K562 (cell line): Measurements from ENCODE around the gene AQP6. TPM values are rescaled to one million over a fixed set of nuclear protein-coding genes. Genes with fewer than 3 reads are reported as not detected.
A peak's percentile ranks its signal among the peaks of the same experiment; 100 is the strongest.

Source experiments
- CBFB ChIP-seq: sonication (generic); formaldehyde crosslinking; IDR thresholded peaks from 2 replicates; pipeline ENCODE4 v1.4.0; 2020; ENCODE audit warnings: mild to moderate bottlenecking, missing genetic modification reagents
- ELK1 ChIP-seq: sonication (generic); formaldehyde crosslinking; IDR thresholded peaks from 2 replicates; pipeline ENCODE4 v1.8.1; 2022; ENCODE audit warnings: missing genetic modification reagents
- ETS2 ChIP-seq: IDR thresholded peaks from 2 replicates; pipeline ENCODE4 v1.6.1; 2016; ENCODE audit warnings: borderline replicate concordance, missing genetic modification characterization, mild to moderate bottlenecking, moderate library complexity, missing compliant biosample characterization; ENCODE audit not compliant: poor library complexity, severe bottlenecking
- HCFC1 ChIP-seq: IDR thresholded peaks from 2 replicates; pipeline ENCODE4 v1.6.1; 2012; ENCODE audit warnings: low read depth, low read length, improper control_type of control experiment
- NR2C2 ChIP-seq, 2 experiments: fragments of 200-800 bp in 1 of 2; sonication (Bioruptor generic) in 1 of 2; sonication (generic) in 1 of 2; formaldehyde crosslinking in 1 of 2; IDR thresholded peaks; 2 replicates each; pipeline versions ENCODE4 v1.6.1 to v1.8.0; 2016 to 2022; ENCODE audit warnings: mild to moderate bottlenecking in 1 of 2, missing compliant biosample characterization in 1 of 2, missing genetic modification characterization in 1 of 2, missing genetic modification reagents in 1 of 2
- RREB1 ChIP-seq: fragments of 250-450 bp; sonication (Bioruptor Pico); IDR thresholded peaks from 2 replicates; pipeline ENCODE4 v1.4.0; 2020
- SMARCA4 ChIP-seq: fragments of 450-650 bp; IDR thresholded peaks from 2 replicates; pipeline ENCODE4 v1.6.1; 2016
- SRSF3 ChIP-seq: fragments of 200-400 bp; formaldehyde crosslinking; IDR thresholded peaks from 2 replicates; pipeline ENCODE4 v1.6.1; 2016; ENCODE audit warnings: mild to moderate bottlenecking, low read length, moderate library complexity; ENCODE audit not compliant: insufficient read depth
- ZBTB11 ChIP-seq, 3 experiments: fragments of 200-800 bp in 1 of 3; fragments of 250-450 bp in 1 of 3; fragments of 450-650 bp in 1 of 3; sonication (Bioruptor Pico) in 1 of 3; sonication (Bioruptor generic) in 1 of 3; formaldehyde crosslinking in 1 of 3; IDR thresholded peaks; 2 replicates each; pipeline versions ENCODE4 v1.6.1 to v1.8.0; 2016 to 2022; ENCODE audit warnings: mild to moderate bottlenecking in 2 of 3, missing genetic modification characterization in 2 of 3, missing compliant biosample characterization in 1 of 3, moderate library complexity in 1 of 3
- ZNF134 ChIP-seq: fragments of 250-450 bp; sonication (Bioruptor Pico); conservative IDR thresholded peaks from 2 replicates; pipeline ENCODE4 v1.4.0; 2020
- polyA plus RNA-seq, 8 experiments: library from polyadenylated mRNA; depleted of rRNA in 4 of 8; stranded (reverse) in 5 of 8; unstranded in 3 of 8; fragments of >200 nt; fragmentation: Nextera tagmentation in 2 of 8; fragmentation: Illumina TruSeq in 1 of 8; extraction: Ambion mirVana in 2 of 8; extraction: Trizol in 1 of 8; gene quantifications; 2 replicates each; pipeline versions ENCODE4 v1.2.1 to v1.2.3, GENCODE V29; 2011 to 2014; ENCODE audit warnings: inconsistent platforms in 1 of 8, missing spikeins in 1 of 8
- total RNA-seq, 7 experiments: library from RNA; depleted of rRNA in 6 of 7; stranded (reverse); fragments of >200 nt in 6 of 7; fragmentation: Illumina TruSeq in 2 of 7; extraction: Trizol in 2 of 7; gene quantifications; 2 replicates each; pipeline versions ENCODE4 v1.2.1 to v1.2.3, GENCODE V29; 2011 to 2021; ENCODE audit warnings: low replicate concordance in 1 of 7

AQP6 gene
- total and polyA plus RNA-seq, 9 of the 15 experiments (the other 6 are each of a cell fraction or from before 2014, with no cell fraction given) = 0.05 to 0.12 TPM; not detected in 7

- no peak for TF ChIP-seq RREB1
- no peak for TF ChIP-seq SRSF3
- TF ChIP-seq SMARCA4 = no peak
- TF ChIP-seq ZBTB11 (CRISPR knock-in tag; IDR thresholded peaks at IDR 0.05) = peak in 1 of 3 experiments; percentile 80; a peak in 2 of 6 replicates
- no peak for TF ChIP-seq CBFB (CRISPR knock-in tag)
- TF ChIP-seq NR2C2 (CRISPR knock-in tag; IDR thresholded peaks at IDR 0.05) = peak; percentile 75
- peak; percentile 94 for TF ChIP-seq NR2C2 (tag; IDR thresholded peaks at IDR 0.05)
- TF ChIP-seq HCFC1 = peak; percentile 93
- no peak for TF ChIP-seq ZNF134
- no peak for TF ChIP-seq ELK1 (CRISPR knock-in tag)
- TF ChIP-seq ETS2 (tag) = no peak
These were observed 52.7 kb downstream of the AQP6 start, which contains the start of gene RACGAP1 (continued) for GRCh38 chr12:50025187-50026059.
